CD1c-positive myeloid dendritic cell (primary cell): ENCODE results near the gene CHST8.

Source experiments
- DNase-seq: peaks from one replicate; pipeline ENCODE4 v3.0.0-alpha.2; 2016; ENCODE audit errors: extremely low spot score

CHST8 gene

DNA sequence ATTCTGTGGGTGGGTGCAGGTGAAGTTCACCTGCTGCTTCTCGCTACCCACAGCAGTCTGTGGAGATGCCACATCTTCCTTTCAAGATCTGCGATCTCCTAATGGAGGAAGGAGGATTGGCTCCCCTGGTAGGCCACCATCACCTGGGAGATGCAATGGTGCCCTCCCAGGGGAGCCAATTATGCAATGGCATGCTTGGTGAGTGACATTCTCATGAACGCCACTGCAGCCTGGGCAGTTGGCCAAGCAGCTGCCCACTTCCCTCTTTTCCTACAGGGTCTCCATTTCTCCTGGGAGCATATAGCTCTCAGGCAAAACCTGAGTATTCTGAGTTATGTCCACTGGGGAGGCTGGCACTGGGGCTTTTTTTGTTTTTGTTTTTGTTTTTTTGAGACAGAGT is 91.4 kb downstream of the CHST8 start:
- DNase-seq = no peak

DNA sequence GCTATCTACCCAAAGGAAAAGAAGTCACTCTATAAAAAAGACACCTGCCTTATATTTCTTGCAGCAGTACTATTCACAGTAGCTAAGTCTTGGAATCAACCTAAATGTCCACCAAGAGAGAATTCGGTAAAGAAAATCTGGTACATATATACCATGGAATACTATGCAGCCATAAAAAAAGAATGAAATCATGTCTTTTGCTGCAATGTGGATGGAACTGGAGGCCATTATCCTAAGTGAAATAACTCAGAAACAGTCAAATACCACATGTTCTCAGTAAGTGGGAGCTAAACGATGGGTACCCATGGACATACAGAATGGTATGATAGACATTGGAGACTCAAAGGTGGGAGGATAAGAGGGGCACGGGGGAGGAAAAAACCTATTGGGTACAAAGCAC is 92.4 kb downstream of the CHST8 start:
- no peak for DNase-seq

DNA sequence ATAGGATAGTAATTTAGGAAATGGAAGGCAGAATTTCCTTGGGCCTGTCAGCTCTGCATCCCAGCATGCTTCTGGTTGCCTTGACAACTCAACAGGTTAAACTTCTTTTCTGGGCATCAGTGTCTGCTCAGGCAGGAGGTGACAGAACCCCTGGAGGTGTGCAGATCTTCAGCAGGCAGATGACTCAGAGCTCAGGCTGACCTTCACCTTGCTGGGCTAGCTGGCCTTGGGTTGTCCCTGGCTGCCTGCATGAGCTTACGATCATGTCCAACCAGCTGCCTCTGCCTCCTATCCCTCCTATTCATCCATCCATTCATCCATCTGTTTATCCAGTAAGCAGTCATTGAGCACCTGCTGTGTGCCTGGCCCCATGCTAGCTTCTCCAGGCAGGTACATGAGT is 93.7 kb downstream of the CHST8 start:
- DNase-seq = no peak

DNA sequence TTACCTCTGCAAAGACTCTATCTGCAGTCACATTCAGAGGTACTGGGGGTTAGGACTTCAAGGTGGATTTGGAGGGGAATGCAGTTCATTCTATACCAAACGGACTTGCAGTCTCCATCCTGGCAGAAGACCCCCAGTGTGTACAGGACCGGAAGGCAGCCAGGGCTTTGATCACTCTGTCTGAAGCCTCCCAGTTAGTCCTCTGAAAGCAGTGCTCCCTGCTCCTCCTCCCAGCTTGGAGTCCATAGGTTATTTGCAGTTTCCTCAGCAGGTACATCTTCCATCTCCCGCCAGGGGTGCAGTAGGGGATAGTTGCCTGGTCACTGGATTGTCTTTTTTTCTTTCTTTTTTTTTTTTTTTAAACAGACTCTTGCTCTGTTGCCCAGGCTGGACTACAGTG is 96.1 kb downstream of the CHST8 start:
- no peak for DNase-seq

DNA sequence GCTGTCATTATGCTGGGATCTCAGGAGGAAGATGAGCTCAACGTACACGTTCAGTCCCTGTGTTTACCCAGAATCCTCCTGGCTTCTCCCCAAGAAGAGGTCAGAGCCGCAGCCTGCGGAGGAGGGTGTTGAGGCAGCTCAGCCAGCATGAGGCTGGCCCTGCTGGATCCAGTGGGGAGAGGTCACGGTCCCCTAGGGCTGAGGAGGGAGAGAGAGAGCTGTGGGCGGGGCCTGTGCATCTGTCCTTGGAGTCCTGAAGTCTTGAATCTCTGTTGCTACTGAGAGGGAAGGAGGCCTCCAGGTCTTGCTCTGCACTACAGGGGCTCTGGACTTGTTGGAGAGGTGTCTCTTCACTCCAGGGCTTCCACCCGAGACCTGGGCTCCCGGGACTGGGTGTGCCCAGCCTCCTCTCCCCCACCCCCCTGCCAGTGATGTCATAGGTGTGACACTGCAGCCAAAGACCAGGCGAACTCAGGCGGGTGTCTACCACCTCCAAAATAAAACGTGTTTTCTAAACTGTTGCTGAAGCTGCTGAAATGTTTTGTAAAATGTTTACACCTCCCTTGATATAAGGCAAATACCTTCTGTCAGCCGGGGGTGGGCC is 97.0 kb downstream of the CHST8 start:
- no peak for DNase-seq

- no peak for DNase-seq
These were observed 97.8 kb downstream of the CHST8 start for GRCh38 chr19:33719366-33720154.

DNA sequence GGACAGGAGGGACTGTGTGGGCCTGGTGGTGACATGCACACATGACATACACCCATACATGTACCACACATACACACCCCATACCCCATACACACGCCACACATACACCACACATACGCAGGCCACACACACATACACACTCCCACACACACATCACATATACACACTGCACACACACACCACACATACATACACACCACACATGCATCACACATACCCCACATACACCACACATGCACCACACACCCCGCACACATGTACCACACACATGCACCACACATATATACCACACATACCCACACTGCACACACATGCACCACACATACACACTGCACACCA is 98.4 kb downstream of the CHST8 start:
- DNase-seq = no peak

DNA sequence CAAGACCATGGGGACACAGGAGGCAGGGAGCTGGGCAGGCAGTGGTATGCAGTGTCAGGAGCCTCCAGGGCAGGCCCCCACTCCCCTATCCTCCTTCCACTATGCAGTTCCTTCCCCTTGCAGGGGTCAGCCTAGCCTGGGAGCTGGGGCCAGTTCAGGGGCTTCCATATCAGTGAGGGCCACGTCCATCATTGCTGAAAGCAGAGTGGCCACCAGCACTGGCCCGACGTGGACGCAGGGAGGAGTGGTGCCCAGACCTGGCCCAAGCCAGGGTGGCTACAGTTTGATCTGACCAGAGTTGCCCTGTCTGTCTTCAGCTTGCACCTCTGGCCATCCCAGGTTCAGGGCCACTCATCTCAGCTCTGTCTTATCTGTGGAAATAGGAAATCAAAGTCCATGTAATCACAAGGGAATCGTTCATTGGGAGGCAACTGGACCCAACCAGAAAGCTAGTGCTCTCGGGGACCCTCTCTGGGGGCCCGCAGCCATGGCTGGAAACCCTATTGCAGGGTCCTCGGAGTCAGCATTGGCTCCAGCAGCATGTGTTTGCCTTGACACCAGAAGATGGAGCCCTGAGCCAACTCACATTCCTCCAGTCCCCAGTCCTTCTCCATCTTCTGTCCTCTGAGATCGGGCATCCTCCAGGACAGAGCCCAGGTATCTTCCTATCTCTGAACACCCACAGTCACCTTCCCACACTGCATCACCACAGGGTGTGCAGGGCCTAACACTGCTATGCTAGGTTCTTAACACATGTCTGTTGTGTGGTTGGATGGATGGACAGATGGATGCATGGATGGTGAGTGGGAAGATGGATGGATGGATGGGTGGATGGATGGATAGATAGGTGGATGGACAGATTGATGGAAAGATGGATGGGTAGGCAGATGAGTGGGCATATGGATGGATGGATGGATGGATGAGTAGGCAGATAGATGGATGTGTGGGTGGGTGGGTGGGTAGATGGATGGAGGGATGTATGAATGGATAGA is 99.2 kb downstream of the CHST8 start:
- DNase-seq = no peak

DNA sequence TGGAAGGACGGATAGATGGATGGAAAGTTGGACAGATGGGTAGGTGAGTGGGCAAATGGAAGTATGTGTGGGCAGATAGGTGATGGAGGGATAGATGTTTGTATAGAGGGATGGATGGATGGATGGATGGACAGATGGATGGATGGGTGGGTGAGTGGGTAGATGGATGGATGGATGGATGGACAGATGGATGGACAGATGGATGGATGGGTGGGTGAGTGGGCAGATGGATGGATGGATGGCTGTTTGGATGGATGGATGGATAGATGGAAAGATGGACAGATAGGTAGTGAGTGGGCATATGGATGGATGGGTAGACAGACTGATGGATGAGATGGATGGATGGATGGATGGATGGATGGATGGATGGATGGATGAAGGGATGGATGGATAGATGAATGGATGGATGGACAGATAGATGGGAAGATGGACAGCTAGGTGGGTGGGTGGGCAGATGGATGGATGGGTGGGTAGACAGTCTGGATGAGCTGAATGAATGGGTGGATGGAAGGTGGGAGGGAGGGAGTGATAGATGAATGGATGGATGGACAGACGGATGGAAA is 100.1 kb downstream of the CHST8 start:
- no peak for DNase-seq

DNA sequence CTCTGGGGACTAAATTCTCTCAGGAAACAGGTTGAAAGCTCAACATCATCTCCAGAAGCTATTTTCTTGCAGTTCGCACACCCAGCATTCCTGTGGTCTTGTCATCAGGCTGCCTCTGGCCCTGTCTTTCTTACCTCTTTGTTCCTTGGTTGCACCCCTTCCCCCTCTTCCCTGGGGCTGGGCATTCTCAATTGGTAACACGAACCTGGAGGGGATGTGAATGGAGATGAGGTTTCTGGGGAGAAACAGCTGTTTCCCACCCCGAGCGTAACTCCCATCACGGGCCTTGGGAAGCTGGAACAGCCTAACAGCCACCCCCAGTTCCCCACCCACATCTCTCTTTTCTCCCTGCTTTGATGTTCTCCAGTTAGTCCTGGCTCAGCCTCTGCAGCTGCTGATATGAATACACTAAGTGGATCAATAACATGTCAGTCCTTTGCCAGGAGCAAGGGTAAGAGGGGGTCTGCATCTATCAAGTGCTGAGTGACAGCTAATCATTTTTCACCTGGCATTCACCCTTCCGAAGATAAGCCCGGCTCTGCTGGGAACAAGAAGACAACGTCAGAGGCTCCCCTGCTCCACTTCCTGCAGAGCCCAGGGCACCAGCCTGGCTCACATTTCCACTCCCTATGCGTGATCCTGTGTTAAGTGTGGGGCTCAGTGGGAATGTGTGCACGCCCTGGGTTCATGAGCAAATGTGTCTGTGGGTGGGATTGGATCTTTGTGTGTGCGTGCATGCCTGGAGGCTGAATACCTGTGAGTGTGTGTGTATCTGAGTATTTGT is 100.9 kb downstream of the CHST8 start:
- no peak for DNase-seq

- DNase-seq = no peak
These were observed 101.8 kb downstream of the CHST8 start for GRCh38 chr19:33723512-33723911.

- no peak for DNase-seq
These were observed 102.4 kb downstream of the CHST8 start for GRCh38 chr19:33724021-33724720.

- no peak for DNase-seq
These were observed 102.9 kb downstream of the CHST8 start for GRCh38 chr19:33724721-33725060.

GRCh38 chr19:33725567-33725966 is 103.8 kb downstream of the CHST8 start:
- no peak for DNase-seq

DNA sequence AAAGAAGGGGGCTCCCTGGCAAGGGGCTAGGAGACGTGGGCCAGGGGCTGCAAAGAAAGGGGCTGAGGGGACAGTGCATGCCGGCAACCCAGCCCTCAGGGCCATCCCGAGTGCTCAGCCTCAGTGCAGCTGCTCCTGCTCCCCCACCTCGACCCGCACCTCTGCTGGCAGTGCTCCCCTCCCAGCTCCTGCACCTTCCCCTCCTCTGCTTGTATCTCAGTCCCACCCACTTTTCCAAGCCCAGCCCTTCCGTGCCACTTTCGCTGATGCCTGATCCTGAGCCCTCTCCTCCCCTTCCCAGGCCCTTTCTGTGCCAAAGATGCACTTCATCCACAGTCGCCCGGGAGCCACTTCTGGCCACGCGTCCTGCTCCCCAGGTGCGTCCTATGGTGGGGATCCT is 105.0 kb downstream of the CHST8 start:
- no peak for DNase-seq

- DNase-seq = no peak
These were observed 105.7 kb downstream of the CHST8 start for GRCh38 chr19:33727331-33727998.

DNA sequence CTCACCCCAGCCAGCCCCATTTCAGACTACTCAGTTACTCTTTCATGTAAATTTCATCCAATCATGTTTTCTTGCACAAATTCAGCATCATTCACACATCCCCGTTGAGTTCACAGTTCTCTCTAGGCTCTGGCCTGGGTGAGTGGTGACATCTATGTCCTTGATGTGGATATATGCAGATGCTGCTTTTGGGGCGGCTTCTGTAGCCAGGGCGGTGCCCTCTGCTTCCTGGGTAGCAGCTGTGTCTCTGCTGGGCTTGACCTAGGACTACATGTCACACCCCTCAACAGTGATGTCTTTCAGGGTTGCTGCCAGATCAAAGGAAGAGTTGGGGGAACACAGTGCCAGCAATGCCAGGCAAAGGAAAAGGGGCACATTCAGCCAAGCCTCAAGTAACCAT is 106.4 kb downstream of the CHST8 start:
- no peak for DNase-seq

DNA sequence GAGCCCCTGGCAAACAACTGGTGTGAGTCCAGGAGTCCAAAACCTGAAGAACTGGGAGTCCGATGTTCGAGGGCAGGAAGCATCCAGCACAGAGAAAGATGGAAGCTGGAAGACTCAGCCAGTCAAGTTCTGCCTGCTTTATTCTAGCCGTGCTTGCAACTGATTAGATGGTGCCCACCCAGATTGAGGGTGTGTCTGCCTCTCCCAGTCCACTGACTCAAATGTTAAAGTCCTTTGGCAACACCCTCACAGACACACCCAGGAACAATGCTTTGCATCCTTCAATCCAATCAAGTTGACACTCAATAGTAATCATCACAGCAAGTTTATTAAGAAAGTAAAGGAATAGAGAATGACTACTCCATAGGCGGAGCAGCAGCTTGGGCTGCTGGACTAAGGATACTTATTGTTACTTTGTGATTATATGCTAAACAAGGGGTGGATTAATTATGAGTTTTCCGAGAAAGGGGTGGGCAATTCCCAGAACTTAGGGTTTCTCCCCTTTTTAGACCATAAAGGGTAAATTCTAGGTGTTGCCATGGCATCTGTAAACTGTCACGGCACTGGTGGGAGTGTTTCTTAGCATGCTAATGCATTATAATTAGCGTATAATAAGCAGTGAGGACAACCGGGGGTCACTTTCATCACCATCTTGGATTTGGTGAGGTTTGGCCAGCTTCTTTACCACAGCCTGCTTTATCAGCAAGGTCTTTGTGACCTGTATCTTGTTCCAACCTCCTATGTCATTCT is 109.3 kb downstream of the CHST8 start:
- DNase-seq = no peak

DNA sequence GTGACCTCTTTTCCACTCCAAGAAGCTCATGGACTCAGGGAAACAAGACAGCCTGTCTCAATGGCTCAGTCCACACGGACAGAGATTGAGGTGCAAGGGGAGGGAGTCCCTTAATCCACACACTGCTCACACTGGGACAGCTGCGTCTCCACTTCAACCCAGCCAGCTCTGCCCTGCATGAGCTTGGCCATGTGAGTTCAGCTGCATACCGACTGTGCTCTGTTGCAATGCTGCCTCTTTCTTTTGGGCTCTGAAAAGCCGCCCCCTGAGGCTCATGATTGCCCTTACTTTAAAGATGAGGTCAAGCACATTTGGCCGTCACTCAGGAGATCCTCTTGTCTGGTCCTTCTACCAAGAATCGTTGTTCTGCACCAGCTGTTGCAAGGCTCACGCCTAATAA is 110.1 kb downstream of the CHST8 start:
- no peak for DNase-seq

DNA sequence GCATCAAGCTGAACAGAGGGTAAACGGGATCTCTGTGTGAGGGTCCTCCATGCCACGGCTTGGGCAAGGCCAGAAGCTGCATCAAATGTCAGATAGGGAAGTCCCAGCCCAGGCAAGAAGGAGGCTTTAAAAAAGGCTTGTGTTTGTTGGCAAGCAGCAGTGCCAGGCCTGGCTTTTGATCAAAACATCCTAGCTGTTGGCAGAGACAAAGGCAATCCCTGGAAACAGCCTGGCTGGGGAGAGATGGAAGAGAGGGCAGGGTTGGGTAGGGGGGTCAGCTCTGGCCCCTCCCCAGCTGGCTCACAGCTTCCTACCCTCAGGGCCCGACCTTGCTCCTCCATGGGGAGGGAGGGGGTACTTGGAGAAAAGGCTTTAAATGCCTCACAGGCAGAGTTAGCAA is 113.2 kb downstream of the CHST8 start:
- DNase-seq = no peak
